ENCODE data around the gene EDN2.

- no peak for TF ChIP-seq ZNF394 (tag by site-specific recombination; IDR thresholded peaks at IDR 0.05; ENCODE audit: borderline replicate concordance)
- no peak for TF ChIP-seq ZBTB8A (tag by site-specific recombination; IDR thresholded peaks at IDR 0.05)
- no peak for TF ChIP-seq ZFP41 (tag by site-specific recombination; IDR thresholded peaks at IDR 0.05; ENCODE audit: borderline replicate concordance)
- no peak for TF ChIP-seq ZNF133 (tag by site-specific recombination; IDR thresholded peaks at IDR 0.05)
- TF ChIP-seq ZNF692 (tag by site-specific recombination; IDR thresholded peaks at IDR 0.05): no peak
- TF ChIP-seq SP2 (tag by site-specific recombination; IDR thresholded peaks at IDR 0.05): no peak
- no peak for TF ChIP-seq RBAK (tag by site-specific recombination; IDR thresholded peaks at IDR 0.05)
- no peak for TF ChIP-seq CTCF (tag by site-specific recombination; IDR thresholded peaks at IDR 0.05)
- no peak for TF ChIP-seq SALL2 (tag by site-specific recombination; IDR thresholded peaks at IDR 0.05; ENCODE audit: borderline replicate concordance)
Observed at GRCh38 chr1:41476807-41477361, 7.6 kb downstream of the EDN2 start.

Data from HEK293 (cell line).